Esophagus squamous epithelium (tissue), 4 donors: Measurements from ENCODE around the gene TMF1.

ENCODE experiments used
- POLR2A ChIP-seq, 4 donors: fragments of 450-650 bp; IDR thresholded peaks; one replicate each; pipeline ENCODE4 v1.6.1; 2017; ENCODE audit warnings: antibody characterized with exemption in 4 of 4, mild to moderate bottlenecking in 4 of 4, moderate library complexity in 3 of 4
- TF ChIP-seq, protein P1 (sequence below), 6 experiments: fragments of 450-650 bp in 4 of 6; fragments of 200-600 bp in 2 of 6; sonication (generic) in 2 of 6; IDR thresholded peaks; one replicate each; pipeline ENCODE4 v1.5.1; 2016 to 2019; ENCODE audit warnings: antibody characterized with exemption in 6 of 6, mild to moderate bottlenecking in 4 of 6, moderate library complexity in 4 of 6

DNA sequence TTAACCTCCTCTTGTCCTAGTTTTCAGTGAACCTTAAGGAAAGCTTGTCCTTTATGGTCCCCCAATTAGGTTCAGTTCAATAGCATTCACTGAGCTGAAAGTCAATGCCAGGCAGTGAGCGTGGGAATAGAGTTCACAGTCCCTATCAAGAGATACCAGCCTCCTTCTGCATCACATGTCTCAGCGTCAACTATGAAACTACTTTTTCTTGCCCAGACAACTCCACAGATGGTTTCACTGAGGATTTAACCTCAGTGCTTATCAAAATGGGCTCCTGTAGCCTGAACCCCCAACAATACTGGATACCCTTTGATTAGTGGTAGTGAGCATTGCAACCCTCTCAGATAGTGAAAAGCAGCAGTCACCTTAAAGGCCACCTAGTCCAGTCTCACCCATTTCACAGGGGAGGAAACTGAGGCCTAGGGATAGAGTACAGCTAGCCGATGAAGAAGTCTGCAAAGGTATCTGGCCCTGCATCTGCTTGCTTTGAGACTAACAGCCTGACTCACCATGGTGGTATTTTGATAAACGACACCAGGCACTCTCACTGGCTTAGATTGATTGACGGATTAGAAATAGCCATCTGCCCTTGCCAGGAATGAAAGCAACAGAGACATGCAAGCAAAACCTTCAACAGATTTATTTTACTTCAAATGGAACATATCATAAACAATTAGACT is 29.6 kb upstream of the TMF1 start:
- TF ChIP-seq, protein P1, sequence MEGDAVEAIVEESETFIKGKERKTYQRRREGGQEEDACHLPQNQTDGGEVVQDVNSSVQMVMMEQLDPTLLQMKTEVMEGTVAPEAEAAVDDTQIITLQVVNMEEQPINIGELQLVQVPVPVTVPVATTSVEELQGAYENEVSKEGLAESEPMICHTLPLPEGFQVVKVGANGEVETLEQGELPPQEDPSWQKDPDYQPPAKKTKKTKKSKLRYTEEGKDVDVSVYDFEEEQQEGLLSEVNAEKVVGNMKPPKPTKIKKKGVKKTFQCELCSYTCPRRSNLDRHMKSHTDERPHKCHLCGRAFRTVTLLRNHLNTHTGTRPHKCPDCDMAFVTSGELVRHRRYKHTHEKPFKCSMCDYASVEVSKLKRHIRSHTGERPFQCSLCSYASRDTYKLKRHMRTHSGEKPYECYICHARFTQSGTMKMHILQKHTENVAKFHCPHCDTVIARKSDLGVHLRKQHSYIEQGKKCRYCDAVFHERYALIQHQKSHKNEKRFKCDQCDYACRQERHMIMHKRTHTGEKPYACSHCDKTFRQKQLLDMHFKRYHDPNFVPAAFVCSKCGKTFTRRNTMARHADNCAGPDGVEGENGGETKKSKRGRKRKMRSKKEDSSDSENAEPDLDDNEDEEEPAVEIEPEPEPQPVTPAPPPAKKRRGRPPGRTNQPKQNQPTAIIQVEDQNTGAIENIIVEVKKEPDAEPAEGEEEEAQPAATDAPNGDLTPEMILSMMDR (IDR thresholded peaks at IDR 0.05), result no peak
- no peak for TF ChIP-seq POLR2A (IDR thresholded peaks at IDR 0.05)
